Astrocyte (in vitro differentiated cells and primary cell): ENCODE data around the gene PLEKHH3.

Source experiments
- EZH2 ChIP-seq: IDR thresholded peaks from 2 replicates; pipeline ENCODE4 v1.6.1; 2012; ENCODE audit warnings: mild to moderate bottlenecking, low read length, inconsistent platforms; ENCODE audit not compliant: insufficient read depth
- TF ChIP-seq, protein P1 (sequence below): IDR thresholded peaks from 2 replicates; pipeline ENCODE4 v1.5.1; 2011; ENCODE audit warnings: low read depth, mild to moderate bottlenecking, inconsistent platforms, low read length, moderate library complexity; ENCODE audit not compliant: insufficient read depth

- TF ChIP-seq, protein P1, sequence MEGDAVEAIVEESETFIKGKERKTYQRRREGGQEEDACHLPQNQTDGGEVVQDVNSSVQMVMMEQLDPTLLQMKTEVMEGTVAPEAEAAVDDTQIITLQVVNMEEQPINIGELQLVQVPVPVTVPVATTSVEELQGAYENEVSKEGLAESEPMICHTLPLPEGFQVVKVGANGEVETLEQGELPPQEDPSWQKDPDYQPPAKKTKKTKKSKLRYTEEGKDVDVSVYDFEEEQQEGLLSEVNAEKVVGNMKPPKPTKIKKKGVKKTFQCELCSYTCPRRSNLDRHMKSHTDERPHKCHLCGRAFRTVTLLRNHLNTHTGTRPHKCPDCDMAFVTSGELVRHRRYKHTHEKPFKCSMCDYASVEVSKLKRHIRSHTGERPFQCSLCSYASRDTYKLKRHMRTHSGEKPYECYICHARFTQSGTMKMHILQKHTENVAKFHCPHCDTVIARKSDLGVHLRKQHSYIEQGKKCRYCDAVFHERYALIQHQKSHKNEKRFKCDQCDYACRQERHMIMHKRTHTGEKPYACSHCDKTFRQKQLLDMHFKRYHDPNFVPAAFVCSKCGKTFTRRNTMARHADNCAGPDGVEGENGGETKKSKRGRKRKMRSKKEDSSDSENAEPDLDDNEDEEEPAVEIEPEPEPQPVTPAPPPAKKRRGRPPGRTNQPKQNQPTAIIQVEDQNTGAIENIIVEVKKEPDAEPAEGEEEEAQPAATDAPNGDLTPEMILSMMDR = no peak
- no peak for TF ChIP-seq EZH2
Measured at GRCh38 chr17:42623732-42624596, 52.8 kb downstream of the PLEKHH3 start.
